NCI-H2227 (cell line): ENCODE measurements around the gene OR2AG1.
"Not testable (repeated sequence)": the region's sequence is repeated elsewhere in the genome, so short reads cannot be mapped to it uniquely, and the experiment has no call there.

Experiments
- DNase-seq: peaks from one replicate; lab custom pipeline; 2025; ENCODE audit not compliant: unreplicated experiment; lab: John Stamatoyannopoulos, UW

The OR2AG1 gene

GRCh38 chr11:6780829-6781228 lies 2.0 kb upstream of the OR2AG1 start:
- DNase-seq = no peak

DNA sequence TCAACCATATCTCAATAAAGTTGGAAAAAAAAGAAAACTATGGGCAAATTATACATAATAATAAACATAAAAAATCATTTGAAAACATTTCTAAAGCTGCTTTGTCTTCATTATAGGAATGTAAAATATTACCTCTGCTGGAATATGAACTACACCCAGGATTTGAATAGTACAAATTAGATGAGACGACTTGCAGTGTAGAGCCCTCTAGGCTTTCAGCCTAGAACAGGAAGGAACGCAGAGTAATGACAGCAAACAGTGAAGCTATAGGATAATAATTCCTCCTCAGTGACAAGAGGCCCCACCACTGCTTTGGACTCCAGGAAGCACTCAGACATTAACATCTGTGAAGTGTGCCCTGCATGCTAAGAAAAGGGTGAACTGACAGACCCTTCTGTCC lies 7.7 kb downstream of the OR2AG1 start:
- DNase-seq = no peak

DNA sequence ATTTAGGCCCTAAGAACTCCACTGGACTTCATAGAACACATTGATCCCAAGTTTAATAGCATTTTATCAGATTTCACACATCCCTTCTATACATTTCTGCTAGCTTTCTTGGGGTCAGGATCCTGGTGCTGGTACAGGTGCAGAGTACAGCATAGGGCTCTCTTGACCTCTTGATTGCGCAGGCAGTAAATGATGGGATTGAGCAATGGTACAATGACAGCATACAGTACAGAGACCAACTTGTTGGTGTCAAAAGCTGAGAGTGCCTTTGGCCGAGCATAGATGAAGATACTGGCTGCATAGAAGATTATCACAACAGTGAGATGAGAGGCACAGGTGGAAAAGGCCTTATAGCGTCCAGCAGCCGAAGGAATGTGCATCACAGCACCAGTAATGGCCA lies 11.8 kb downstream of the OR2AG1 start:
- DNase-seq = no peak

- no peak for DNase-seq
These were observed 16.6 kb downstream of the OR2AG1 start, which contains the start of gene OR6A2 for GRCh38 chr11:6799402-6799801. TSS of gene OR6A2 (minus strand) at chr11:6799689. CDS start at chr11:6795708, 3,981 bp downstream.

DNA sequence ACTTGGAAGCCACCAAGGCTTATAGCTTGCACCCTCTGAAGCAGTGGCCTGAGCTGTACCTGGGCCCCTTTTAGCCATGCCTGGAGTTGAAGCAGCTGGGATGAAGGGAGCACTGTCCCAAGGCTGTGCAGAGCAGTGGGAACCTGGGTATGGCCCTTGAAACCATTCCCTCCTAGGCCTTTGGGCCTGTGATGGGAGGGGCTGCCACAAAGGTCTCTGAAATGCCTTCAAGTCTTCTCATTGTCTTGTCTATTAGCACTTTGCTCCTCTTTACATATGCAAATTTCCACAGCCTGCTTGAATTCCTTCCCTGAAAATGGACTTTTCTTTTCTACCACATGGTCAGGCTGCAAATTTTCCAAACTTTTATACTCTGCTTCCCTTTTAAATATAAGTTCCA lies 18.3 kb downstream of the OR2AG1 start:
- DNase-seq = not testable (repeated sequence)

DNA sequence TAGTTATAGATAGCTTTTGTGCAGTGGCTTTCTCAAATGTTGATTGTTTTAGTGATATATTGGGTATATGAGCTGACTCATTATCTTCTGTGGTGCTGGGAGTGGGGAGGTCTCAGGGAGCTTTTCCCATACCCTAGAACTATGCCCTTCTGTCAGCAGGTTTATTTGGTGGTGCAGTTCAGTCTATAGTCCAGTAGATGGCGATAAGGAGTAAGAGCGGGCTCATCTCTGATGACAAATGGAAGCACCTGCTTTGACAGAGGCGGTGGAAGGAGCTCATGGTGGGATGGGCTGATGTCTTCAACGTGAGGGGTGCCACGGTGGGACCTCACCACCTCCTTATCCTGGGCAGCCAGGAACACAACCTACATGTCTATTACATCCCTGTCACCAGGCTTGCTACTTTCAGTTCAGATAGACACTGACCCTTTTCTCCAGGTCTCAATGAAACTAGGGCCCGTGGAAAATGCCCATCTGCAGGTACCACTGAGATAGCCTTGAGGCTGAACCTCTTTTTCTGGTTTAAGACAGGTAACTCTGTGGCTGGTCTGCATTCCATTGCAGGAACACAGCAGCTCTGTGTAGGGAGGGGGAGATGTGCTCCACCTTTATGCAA lies 29.7 kb downstream of the OR2AG1 start:
- DNase-seq = peak; percentile 52

DNA sequence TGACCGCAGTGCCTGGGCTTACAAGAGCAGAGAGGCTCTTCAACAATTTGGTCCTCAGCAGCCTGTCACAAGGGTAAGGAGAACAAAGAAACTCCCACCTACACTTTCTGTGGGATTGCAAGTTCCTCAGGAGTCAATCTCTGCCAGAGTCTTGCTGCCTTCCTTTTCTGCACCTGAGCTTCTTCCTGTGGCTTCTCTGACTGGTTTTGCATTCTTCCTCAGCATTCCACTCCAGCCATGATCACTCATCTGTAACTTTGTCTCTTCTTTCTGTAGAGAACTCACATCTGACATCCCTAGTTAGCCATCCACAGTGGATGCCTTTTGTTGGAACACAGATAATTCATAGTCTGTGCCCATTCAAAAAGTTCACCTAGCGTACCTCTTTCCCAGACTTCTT lies 30.8 kb downstream of the OR2AG1 start:
- no peak for DNase-seq

DNA sequence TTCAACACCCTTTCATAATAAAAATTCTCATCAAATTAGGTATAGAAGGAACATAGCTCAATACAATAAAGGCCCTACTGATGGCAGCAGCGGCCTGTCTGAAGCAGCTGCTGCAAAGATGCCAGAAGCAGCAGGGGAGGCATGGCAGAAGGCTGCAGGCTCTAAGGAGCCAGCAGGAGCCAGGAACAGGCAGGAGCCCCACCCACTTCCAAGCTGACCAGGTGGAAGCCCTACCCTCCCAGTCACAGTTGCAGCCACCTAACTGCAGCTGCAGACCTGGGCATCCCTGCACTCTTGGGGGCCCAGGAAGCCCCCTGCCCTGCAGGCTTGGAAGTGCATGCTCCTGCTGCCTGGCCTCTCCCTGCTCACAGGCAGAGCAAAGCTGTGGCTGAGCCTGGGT lies 34.9 kb downstream of the OR2AG1 start:
- no peak for DNase-seq

DNA sequence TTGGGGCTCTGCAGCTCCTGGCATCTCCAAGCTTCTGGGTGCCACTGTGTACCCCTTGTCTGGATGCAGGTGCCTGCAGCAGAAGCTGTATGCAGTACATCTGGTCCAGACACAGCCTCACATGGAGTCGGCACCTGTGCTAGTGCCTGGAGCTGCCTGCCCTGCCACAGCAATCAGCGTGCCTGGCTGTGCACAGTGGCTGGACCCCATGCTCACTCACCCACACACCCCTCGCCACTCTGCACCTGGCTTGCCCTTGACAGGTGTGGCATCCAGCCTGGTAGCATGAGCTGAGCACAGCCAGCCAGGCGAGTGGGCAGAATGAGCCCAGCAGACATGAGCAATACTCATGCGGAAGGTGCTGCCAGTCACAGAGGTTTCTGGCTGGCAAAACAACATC lies 36.1 kb downstream of the OR2AG1 start:
- DNase-seq = no peak

GRCh38 chr11:6824136-6824823 lies 41.5 kb downstream of the OR2AG1 start:
- no peak for DNase-seq

DNA sequence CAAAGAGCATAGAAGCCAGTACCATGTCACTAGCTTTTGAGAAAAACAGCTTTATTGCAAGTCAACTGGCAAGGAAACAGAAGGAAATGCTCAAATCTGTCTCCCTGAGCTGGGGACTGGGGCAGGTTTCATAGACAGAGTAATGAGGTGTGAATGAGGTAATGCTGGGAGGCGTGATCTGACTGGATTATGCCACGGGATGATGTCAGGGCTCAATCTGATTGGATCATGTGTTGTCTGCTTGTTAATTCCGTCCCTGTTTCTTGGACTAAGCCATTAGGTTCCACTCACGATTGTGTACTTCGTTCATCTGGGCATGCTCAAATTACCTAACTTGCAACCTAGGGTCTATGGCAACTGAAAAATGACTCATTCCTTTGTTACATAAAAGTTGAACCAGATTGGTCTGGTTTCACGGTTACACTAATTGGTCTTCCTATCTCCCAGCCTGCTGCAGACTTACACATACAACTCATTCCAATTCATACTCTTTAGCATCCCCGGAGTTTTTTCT lies 42.5 kb downstream of the OR2AG1 start:
- no peak for DNase-seq

DNA sequence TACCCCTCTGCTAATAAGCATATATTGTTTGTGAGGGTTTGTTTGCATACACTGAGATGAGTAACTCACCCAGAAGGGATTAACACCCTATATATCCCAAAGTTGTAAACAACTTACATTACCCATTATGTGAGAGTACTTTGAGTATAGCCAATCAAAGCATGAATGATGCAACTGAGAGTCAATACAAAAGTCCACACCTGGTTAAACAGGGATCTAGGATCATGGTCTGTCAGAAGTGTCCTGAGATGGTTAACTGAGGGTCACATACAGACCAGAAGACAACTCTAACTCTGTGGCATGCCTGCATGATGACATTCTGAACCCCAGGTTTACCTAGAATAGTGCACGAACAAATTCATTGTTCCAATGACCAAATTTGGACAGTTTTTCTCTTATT lies 45.3 kb downstream of the OR2AG1 start:
- DNase-seq = no peak

GRCh38 chr11:6833356-6833755 lies 50.5 kb downstream of the OR2AG1 start:
- DNase-seq = no peak

DNA sequence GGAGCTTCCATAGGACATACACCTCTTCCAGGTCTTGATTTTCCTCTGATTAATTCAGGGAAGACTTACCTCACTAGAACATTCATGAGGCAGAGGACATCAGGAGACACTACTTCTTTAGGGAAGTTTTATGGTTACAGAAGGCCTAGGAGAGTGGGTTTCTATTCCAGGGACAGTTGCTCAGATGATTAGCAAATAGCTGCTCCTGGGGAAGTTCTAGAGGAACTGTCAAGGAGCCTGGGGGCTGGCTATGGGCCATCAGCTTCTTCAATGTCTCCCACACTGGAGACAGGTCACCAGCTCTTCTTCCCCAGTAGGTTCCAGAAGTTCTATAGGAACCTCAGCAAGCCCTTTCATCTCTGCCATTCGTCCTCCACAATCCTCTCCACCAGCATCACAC lies 51.2 kb downstream of the OR2AG1 start:
- no peak for DNase-seq
